H1 (cell line): ENCODE data around the gene RTN4IP1.

Experiments
- CTCF ChIP-seq, 3 experiments: IDR thresholded peaks; 1 replicate in 2 of 3; 2 replicates in 1 of 3; pipeline versions ENCODE4 v1.5.1 to v1.6.1; 2011; ENCODE audit warnings: low read length in 3 of 3, mild to moderate bottlenecking in 3 of 3, inconsistent platforms in 2 of 3, low read depth in 1 of 3, moderate library complexity in 1 of 3; ENCODE audit not compliant: insufficient read depth in 1 of 3; ENCODE audit errors: control extremely low read depth in 1 of 3
- EZH2 ChIP-seq: fragments of 200-600 bp; sonication (generic); IDR thresholded peaks from 2 replicates; pipeline ENCODE4 v1.7.1; 2012; ENCODE audit warnings: low read depth, mild to moderate bottlenecking, moderate library complexity, low read length, inconsistent platforms; ENCODE audit not compliant: severe bottlenecking
- GTF2F1 ChIP-seq: IDR thresholded peaks from 2 replicates; pipeline ENCODE4 v1.6.1; 2012; ENCODE audit warnings: low read depth, low read length, improper control_type of control experiment, borderline replicate concordance
- HDAC6 ChIP-seq: IDR thresholded peaks from one replicate; pipeline ENCODE4 v1.7.1; 2012; ENCODE audit warnings: low read depth, mild to moderate bottlenecking, inconsistent platforms, low read length, moderate library complexity
- PHF8 ChIP-seq: fragments of 200-600 bp; sonication (generic); conservative IDR thresholded peaks from 2 replicates; pipeline ENCODE4 v1.7.1; 2012; ENCODE audit warnings: low read depth, mild to moderate bottlenecking, inconsistent platforms, low read length, moderate library complexity
- POLR2A ChIP-seq, 2 experiments: IDR thresholded peaks; 1 replicate in 1 of 2; 2 replicates in 1 of 2; pipeline ENCODE4 v1.6.1; 2011; ENCODE audit warnings: low read depth in 2 of 2, low read length in 2 of 2, mild to moderate bottlenecking in 2 of 2; ENCODE audit errors: control extremely low read depth in 1 of 2
- RFX5 ChIP-seq: IDR thresholded peaks from 2 replicates; pipeline ENCODE4 v1.6.1; 2011; ENCODE audit warnings: low read depth, low read length, improper control_type of control experiment, borderline replicate concordance
- SIRT6 ChIP-seq: IDR thresholded peaks from one replicate; pipeline ENCODE4 v1.7.1; 2012; ENCODE audit warnings: low read length, inconsistent platforms
- SRF ChIP-seq: IDR thresholded peaks from 2 replicates; pipeline ENCODE4 v1.6.1; 2011; ENCODE audit warnings: mild to moderate bottlenecking, low read depth, low read length, moderate library complexity

- TF ChIP-seq POLR2A (IDR thresholded peaks at IDR 0.05; ENCODE audit: control extremely low read depth in 1 of 2, low read depth in 2 of 2, low read length in 2 of 2) (no peak), CTCF (IDR thresholded peaks at IDR 0.05; ENCODE audit: control extremely low read depth in 1 of 3, insufficient read depth in 1 of 3, low read depth in 1 of 3, low read length in 3 of 3) (no peak), GTF2F1 (no peak), EZH2 (no peak), HDAC6 (no peak), SIRT6 (no peak), RFX5 (no peak), PHF8 (no peak), SRF (no peak)
These were observed 50.0 kb downstream of the RTN4IP1 start for GRCh38 chr6:106579281-106579680.
